Activated CD8-positive, alpha-beta T cell treated with anti-CD3 and anti-CD28 coated beads for 36 hours (primary cell): ENCODE measurements around the gene DSG3. TPM values are rescaled to one million over a fixed set of nuclear protein-coding genes. Genes with fewer than 3 reads are reported as not detected.

ENCODE experiments used
- ATAC-seq: fragments of 200-7000 bp; cut with Tn5 transposase; one replicate; pipeline ENCODE4 v1.10.0; 2021; ENCODE audit warnings: mild to moderate bottlenecking, moderate library complexity
- CTCF ChIA-PET: fragments of 350-600 bp; sonication (Branson Sonifier 250); formaldehyde crosslinking; loops from one replicate; lab custom pipeline; 2021; ENCODE audit warnings: antibody characterized with exemption; lab: Charles Lee
- POLR2A ChIA-PET: fragments of 350-600 bp; sonication (Branson Sonifier 250); formaldehyde crosslinking; loops from one replicate; lab custom pipeline; 2021; ENCODE audit warnings: antibody characterized with exemption; lab: Charles Lee
- DNase-seq: peaks from one replicate; pipeline ENCODE4 v3.0.0-alpha.2; 2020
- H3K27ac Mint-ChIP-seq: one replicate; pipeline ENCODE4 v1.8.0; 2021; ENCODE audit warnings: mild to moderate bottlenecking, mixed read lengths
- H3K27me3 Mint-ChIP-seq: one replicate; pipeline ENCODE4 v1.8.0; 2021; ENCODE audit warnings: mixed read lengths
- H3K36me3 Mint-ChIP-seq: one replicate; pipeline ENCODE4 v1.8.0; 2021; ENCODE audit warnings: low read depth, mixed read lengths
- H3K4me1 Mint-ChIP-seq: one replicate; pipeline ENCODE4 v1.8.0; 2021; ENCODE audit warnings: low read depth, mixed read lengths
- H3K4me3 Mint-ChIP-seq: one replicate; pipeline ENCODE4 v1.8.0; 2021; ENCODE audit warnings: mild to moderate bottlenecking, moderate library complexity, mixed read lengths
- H3K9me3 Mint-ChIP-seq: one replicate; pipeline ENCODE4 v1.8.0; 2021; ENCODE audit warnings: mixed read lengths
- intact Hi-C: fragments of 100-400 bp; cut with micrococcal nuclease; formaldehyde crosslinking; loops from one replicate; pipeline ENCODE4 v1.10.0; 2022
- total RNA-seq, 2 experiments: library from RNA; stranded (reverse); gene quantifications; one replicate each; pipeline ENCODE4 v1.2.3, GENCODE V29; 2021
- TF ChIP-seq, protein P1 (sequence below): fragments of 200-600 bp; IDR thresholded peaks from one replicate; pipeline ENCODE4 v1.8.0; 2022; ENCODE audit warnings: antibody characterized with exemption, mild to moderate bottlenecking

The DSG3 gene
- total RNA-seq, 2 experiments from 2014 or later, result not detected

DNA sequence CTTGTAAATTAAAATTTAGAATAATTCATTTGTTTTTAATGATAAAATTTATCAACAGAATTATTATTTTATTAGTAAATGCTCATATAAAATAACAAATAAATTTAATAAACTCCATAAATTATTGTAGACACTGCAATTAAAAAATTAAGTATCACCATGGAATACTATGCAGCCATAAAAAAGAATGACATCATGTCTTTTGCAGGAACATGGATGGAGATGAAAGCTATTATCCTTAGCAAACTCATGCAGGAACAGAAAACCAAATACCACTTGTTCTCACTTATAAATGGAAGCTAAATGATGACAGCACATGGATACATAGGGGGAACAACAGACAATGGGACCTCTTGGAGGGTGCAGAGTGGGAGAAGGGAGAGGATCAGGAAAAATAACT is 29.7 kb upstream of the DSG3 start:
- H3K4me1 Mint-ChIP-seq, result no peaks in the 10 kb centered on the region

DNA sequence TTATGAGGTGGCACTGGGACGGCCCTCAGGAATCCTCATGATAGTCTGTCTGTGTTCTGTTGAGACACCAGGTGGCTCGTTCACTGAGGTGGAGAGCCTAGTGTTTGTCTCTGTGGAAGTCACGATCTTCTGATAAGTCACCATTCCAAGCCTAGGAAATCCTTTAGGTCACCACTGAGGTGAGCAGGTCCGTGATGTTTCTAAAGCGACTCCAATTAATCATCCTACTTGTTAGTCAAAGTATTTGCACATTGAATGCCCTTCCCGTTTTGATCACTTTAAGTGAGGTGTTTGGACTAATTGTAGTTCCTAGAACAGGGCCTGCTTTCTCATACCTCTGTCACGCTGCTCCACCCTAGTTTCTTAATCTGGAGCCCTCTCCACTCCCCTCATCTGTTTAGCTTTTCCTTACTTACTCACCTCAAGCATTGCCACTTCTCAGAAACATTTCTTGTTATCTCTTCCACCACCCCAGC is 28.0 kb upstream of the DSG3 start:
- Mint-ChIP-seq H3K27ac (no peak overlapping the region), H3K36me3 (no peaks in the 10 kb centered on the region), H3K4me3 (no peak overlapping the region), H3K9me3 (peaks cover 4% of the 10 kb centered on the region), H3K27me3 (no peaks in the 10 kb centered on the region), H3K4me1 (no peaks in the 10 kb centered on the region)
- DNase-seq, result no peak
- intact Hi-C loops, result no loop called here
- ChIA-PET POLR2A (no interaction called here), CTCF (no interaction called here)
- ATAC-seq, result no peak
- TF ChIP-seq, protein P1, sequence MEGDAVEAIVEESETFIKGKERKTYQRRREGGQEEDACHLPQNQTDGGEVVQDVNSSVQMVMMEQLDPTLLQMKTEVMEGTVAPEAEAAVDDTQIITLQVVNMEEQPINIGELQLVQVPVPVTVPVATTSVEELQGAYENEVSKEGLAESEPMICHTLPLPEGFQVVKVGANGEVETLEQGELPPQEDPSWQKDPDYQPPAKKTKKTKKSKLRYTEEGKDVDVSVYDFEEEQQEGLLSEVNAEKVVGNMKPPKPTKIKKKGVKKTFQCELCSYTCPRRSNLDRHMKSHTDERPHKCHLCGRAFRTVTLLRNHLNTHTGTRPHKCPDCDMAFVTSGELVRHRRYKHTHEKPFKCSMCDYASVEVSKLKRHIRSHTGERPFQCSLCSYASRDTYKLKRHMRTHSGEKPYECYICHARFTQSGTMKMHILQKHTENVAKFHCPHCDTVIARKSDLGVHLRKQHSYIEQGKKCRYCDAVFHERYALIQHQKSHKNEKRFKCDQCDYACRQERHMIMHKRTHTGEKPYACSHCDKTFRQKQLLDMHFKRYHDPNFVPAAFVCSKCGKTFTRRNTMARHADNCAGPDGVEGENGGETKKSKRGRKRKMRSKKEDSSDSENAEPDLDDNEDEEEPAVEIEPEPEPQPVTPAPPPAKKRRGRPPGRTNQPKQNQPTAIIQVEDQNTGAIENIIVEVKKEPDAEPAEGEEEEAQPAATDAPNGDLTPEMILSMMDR, result no peak

More for the DNA sequence above, 29.7 kb upstream of the DSG3 start:
- POLR2A ChIA-PET, result no interaction called here
- peaks cover 4% of the 10 kb centered on the region for H3K9me3 Mint-ChIP-seq
- TF ChIP-seq, protein P1, result no peak
- DNase-seq, result no peak
- no peak for ATAC-seq
- no peaks in the 10 kb centered on the region for H3K27me3 Mint-ChIP-seq
- no peak overlapping the region for H3K27ac Mint-ChIP-seq
- H3K36me3 Mint-ChIP-seq, result no peaks in the 10 kb centered on the region
- no peak overlapping the region for H3K4me3 Mint-ChIP-seq
- CTCF ChIA-PET, result interaction anchor here (0.5 kb wide), 1 partner anchor 65 kb away, joined by 3 read pairs; no protein-coding TSS in a partner anchor
- intact Hi-C loops, result no loop called here

DNA sequence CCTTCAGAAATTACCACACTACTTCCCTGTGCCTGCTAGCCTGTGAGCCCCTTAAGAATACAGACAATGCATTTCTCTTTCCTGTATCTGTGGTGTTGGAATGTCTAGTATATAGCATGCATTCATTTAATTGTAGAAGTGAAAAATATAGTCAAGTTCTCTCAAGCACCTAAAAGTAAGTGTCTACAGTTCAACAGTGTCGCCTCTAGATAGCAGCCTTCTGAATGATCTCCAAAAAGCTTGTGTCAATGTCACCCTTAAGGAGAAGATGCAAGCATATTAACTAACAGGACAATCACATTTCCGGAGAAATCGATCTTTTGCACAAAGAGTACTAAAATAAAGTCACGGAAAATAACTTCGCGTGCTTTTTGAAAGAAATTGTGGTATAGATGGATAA is 27.5 kb upstream of the DSG3 start:
- CTCF ChIA-PET, result no interaction called here
- Mint-ChIP-seq H3K36me3 (no peaks in the 10 kb centered on the region), H3K9me3 (peaks cover 2% of the 10 kb centered on the region), H3K27me3 (no peaks in the 10 kb centered on the region), H3K4me1 (no peaks in the 10 kb centered on the region), H3K27ac (no peak overlapping the region), H3K4me3 (no peak overlapping the region)
- intact Hi-C loops, result no loop called here
- ATAC-seq (no peak), DNase-seq (no peak)
- POLR2A ChIA-PET, result interaction anchor here (0.5 kb wide), 1 partner anchor 650 kb away, joined by 3 read pairs; no protein-coding TSS in a partner anchor
- TF ChIP-seq, protein P1, result no peak

- Mint-ChIP-seq H3K27ac (no peak overlapping the region), H3K4me1 (no peaks in the 10 kb centered on the region), H3K9me3 (peaks cover 2% of the 10 kb centered on the region), H3K4me3 (no peak overlapping the region), H3K36me3 (no peaks in the 10 kb centered on the region), H3K27me3 (no peaks in the 10 kb centered on the region)
- TF ChIP-seq, protein P1, result no peak
- ChIA-PET CTCF (no interaction called here), POLR2A (interaction anchor here (0.5 kb wide), 1 partner anchor 650 kb away, joined by 3 read pairs; no protein-coding TSS in a partner anchor)
- intact Hi-C loops, result no loop called here
- ATAC-seq (no peak), DNase-seq (no peak)
Observed at GRCh38 chr18:31420524-31420923, 27.0 kb upstream of the DSG3 start.

DNA sequence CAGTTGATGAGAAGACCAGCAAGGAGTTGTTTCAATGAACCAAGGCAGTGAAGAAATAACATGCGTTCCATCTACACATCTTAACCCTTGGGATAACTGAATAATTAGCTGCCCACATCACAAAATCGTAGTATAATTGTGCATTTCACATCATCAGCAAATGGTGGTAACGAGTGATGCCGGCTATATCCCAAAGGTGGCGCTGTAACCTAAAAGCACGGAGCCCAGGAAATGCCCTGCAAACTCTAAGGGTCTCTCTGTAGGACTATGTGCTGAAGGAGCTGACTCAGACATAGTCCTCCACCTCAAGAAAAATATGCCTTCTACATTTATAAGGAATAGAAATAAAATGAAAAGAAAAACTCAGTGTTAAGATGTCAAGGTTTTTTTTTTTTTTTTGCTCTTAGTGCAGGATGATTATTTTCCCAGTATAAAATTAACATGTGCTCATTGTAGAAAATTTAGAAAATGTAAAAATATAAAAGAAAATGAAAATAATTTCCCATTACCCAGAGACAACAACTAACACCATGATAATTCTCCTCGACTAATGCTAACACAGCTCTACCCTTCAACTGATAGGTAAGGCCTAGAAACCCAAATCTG is 23.1 kb upstream of the DSG3 start:
- Mint-ChIP-seq H3K36me3 (no peaks in the 10 kb centered on the region), H3K27ac (no peak overlapping the region), H3K27me3 (no peaks in the 10 kb centered on the region), H3K9me3 (peaks cover 2% of the 10 kb centered on the region), H3K4me3 (no peak overlapping the region), H3K4me1 (no peaks in the 10 kb centered on the region)
- intact Hi-C loops, result no loop called here
- ChIA-PET POLR2A (no interaction called here), CTCF (interaction anchor here (0.6 to 1.5 kb wide), 7 partner anchors 13 to 139 kb away, joined by 3 to 5 read pairs (median 3); no protein-coding TSS in a partner anchor)
- peak; percentile 30 for ATAC-seq
- TF ChIP-seq, protein P1, result peak; percentile 59
- DNase-seq, result peak; percentile 41
